SW 1271 (cell line): ENCODE data around the gene C1orf210.

ENCODE experiments used
- DNase-seq, 2 experiments: peaks; one replicate each; lab custom pipeline; 2025; lab: John Stamatoyannopoulos, UW

C1orf210 gene

GRCh38 chr1:43250351-43250761 lies 35.0 kb downstream of the C1orf210 start:
- no peak for DNase-seq

- no peak for DNase-seq
These were observed 38.0 kb downstream of the C1orf210 start for GRCh38 chr1:43247256-43247921.

GRCh38 chr1:43246466-43247213 lies 38.7 kb downstream of the C1orf210 start:
- no peak for DNase-seq

GRCh38 chr1:43243299-43243698 lies 42.1 kb downstream of the C1orf210 start:
- no peak for DNase-seq

GRCh38 chr1:43241413-43241836 lies 44.0 kb downstream of the C1orf210 start:
- DNase-seq = peak in 1 of 2 experiments; percentile 2

- no peak for DNase-seq
These were observed 45.9 kb downstream of the C1orf210 start for GRCh38 chr1:43239484-43239883.

- DNase-seq = no peak
These were observed 46.4 kb downstream of the C1orf210 start for GRCh38 chr1:43238991-43239469.

- DNase-seq = no peak
These were observed 47.3 kb downstream of the C1orf210 start for GRCh38 chr1:43238085-43238484.

- no peak for DNase-seq
These were observed 48.3 kb downstream of the C1orf210 start for GRCh38 chr1:43237121-43237520.

GRCh38 chr1:43235451-43236121 lies 49.8 kb downstream of the C1orf210 start:
- no peak for DNase-seq

GRCh38 chr1:43235040-43235439 lies 50.3 kb downstream of the C1orf210 start:
- no peak for DNase-seq

- DNase-seq = no peak
These were observed 51.1 kb downstream of the C1orf210 start for GRCh38 chr1:43234267-43234666.

- DNase-seq = no peak
These were observed 51.8 kb downstream of the C1orf210 start for GRCh38 chr1:43233631-43234030.

GRCh38 chr1:43232482-43232881 lies 52.9 kb downstream of the C1orf210 start:
- no peak for DNase-seq

- no peak for DNase-seq
These were observed 53.3 kb downstream of the C1orf210 start for GRCh38 chr1:43232074-43232473.
